Activated T-helper 2 cell treated with anti-CD3 and anti-CD28 coated beads, Interferon-gamma antibody, Interleukin-2, Interleukin-4, amounts not matched to agents 10 μg/mL and 5 μg/mL and 100 μg/mL, durations not matched to agents 14 hours and 24 hours and 36 hours (primary cell): Measurements from ENCODE around the gene NPAS1. TPM values are rescaled to one million over a fixed set of nuclear protein-coding genes. Genes with fewer than 3 reads are reported as not detected.
"Not testable (repeated sequence)": the region's sequence is repeated elsewhere in the genome, so short reads cannot be mapped to it uniquely, and the experiment has no call there.

Experiments
- DNase-seq: peaks from one replicate; pipeline ENCODE4 v3.0.0; 2021; ENCODE audit warnings: low spot score
- H3K27ac Mint-ChIP-seq: one replicate; pipeline ENCODE4 v1.8.0; 2021; ENCODE audit warnings: mixed read lengths
- H3K27me3 Mint-ChIP-seq: one replicate; pipeline ENCODE4 v1.8.0; 2021; ENCODE audit warnings: low read depth, mixed read lengths
- H3K36me3 Mint-ChIP-seq: one replicate; pipeline ENCODE4 v1.8.0; 2021; ENCODE audit warnings: low read depth, mixed read lengths
- H3K4me1 Mint-ChIP-seq: one replicate; pipeline ENCODE4 v1.8.0; 2021; ENCODE audit warnings: low read depth, mixed read lengths
- H3K4me3 Mint-ChIP-seq: one replicate; pipeline ENCODE4 v1.8.0; 2021; ENCODE audit warnings: low read depth, mild to moderate bottlenecking, moderate library complexity, mixed read lengths
- H3K9me3 Mint-ChIP-seq: one replicate; pipeline ENCODE4 v1.8.0; 2021; ENCODE audit warnings: mixed read lengths
- intact Hi-C: fragments of 100-400 bp; cut with micrococcal nuclease; formaldehyde crosslinking; loops from one replicate; pipeline ENCODE4 v1.15.1; 2023
- total RNA-seq: library from RNA; stranded (reverse); gene quantifications from 2 replicates; pipeline ENCODE4 v1.2.3, GENCODE V29; 2022

Gene NPAS1
- total RNA-seq, 1 donor from 2014 or later: not detected

- intact Hi-C loops: no loop called here
- Mint-ChIP-seq H3K4me3 (no peak overlapping the region), H3K36me3 (peaks cover 17% of the 10 kb centered on the region), H3K4me1 (no peaks in the 10 kb centered on the region), H3K27me3 (peaks cover 7% of the 10 kb centered on the region), H3K27ac (no peak overlapping the region), H3K9me3 (no peaks in the 10 kb centered on the region)
- no peak for DNase-seq
Observed at GRCh38 chr19:46998445-46999125, 21.1 kb upstream of the NPAS1 start.

- Mint-ChIP-seq H3K27ac (no peak overlapping the region), H3K9me3 (no peaks in the 10 kb centered on the region), H3K27me3 (peaks cover 11% of the 10 kb centered on the region), H3K4me1 (no peaks in the 10 kb centered on the region), H3K4me3 (no peak overlapping the region), H3K36me3 (peaks cover 15% of the 10 kb centered on the region)
- intact Hi-C loops: no loop called here
- no peak for DNase-seq
Observed at GRCh38 chr19:46999377-46999776, 20.3 kb upstream of the NPAS1 start.

GRCh38 chr19:46999878-47000277 is 19.8 kb upstream of the NPAS1 start:
- Mint-ChIP-seq H3K27me3 (peaks cover 15% of the 10 kb centered on the region), H3K36me3 (peaks cover 15% of the 10 kb centered on the region), H3K4me3 (no peak overlapping the region), H3K9me3 (no peaks in the 10 kb centered on the region), H3K4me1 (no peaks in the 10 kb centered on the region), H3K27ac (no peak overlapping the region)
- intact Hi-C loops: no loop called here
- DNase-seq: no peak

- Mint-ChIP-seq H3K9me3 (no peaks in the 10 kb centered on the region), H3K36me3 (peaks cover 15% of the 10 kb centered on the region), H3K27me3 (peaks cover 15% of the 10 kb centered on the region), H3K27ac (no peak overlapping the region), H3K4me3 (no peak overlapping the region), H3K4me1 (no peaks in the 10 kb centered on the region)
- intact Hi-C loops: no loop called here
- no peak for DNase-seq
Observed at GRCh38 chr19:47000373-47000772, 19.3 kb upstream of the NPAS1 start.

- Mint-ChIP-seq H3K4me1 (no peaks in the 10 kb centered on the region), H3K27ac (no peak overlapping the region), H3K9me3 (no peaks in the 10 kb centered on the region), H3K36me3 (peaks cover 15% of the 10 kb centered on the region), H3K4me3 (no peak overlapping the region), H3K27me3 (peaks cover 21% of the 10 kb centered on the region)
- DNase-seq: no peak
- intact Hi-C loops: no loop called here
Observed at GRCh38 chr19:47001584-47001983, 18.1 kb upstream of the NPAS1 start.

- Mint-ChIP-seq H3K9me3 (no peaks in the 10 kb centered on the region), H3K27me3 (peaks cover 24% of the 10 kb centered on the region), H3K4me1 (no peaks in the 10 kb centered on the region), H3K27ac (no peak overlapping the region), H3K4me3 (no peak overlapping the region), H3K36me3 (peaks cover 15% of the 10 kb centered on the region)
- intact Hi-C loops: no loop called here
- no peak for DNase-seq
Observed at GRCh38 chr19:47002106-47002766, 17.4 kb upstream of the NPAS1 start.

- peaks cover 15% of the 10 kb centered on the region for H3K36me3 Mint-ChIP-seq
- intact Hi-C loops: no loop called here
- H3K27ac Mint-ChIP-seq: no peak overlapping the region
Observed at GRCh38 chr19:47002853-47003610, 16.6 kb upstream of the NPAS1 start.

GRCh38 chr19:47003611-47004465 is 15.8 kb upstream of the NPAS1 start:
- no peak for DNase-seq
- H3K27ac Mint-ChIP-seq: no peak overlapping the region

More at GRCh38 chr19:47002853-47003610, 16.6 kb upstream of the NPAS1 start:
- no peaks in the 10 kb centered on the region for H3K9me3 Mint-ChIP-seq
- H3K27me3 Mint-ChIP-seq: peaks cover 24% of the 10 kb centered on the region
- H3K4me3 Mint-ChIP-seq: no peak overlapping the region
- H3K4me1 Mint-ChIP-seq: no peaks in the 10 kb centered on the region
- no peak for DNase-seq

GRCh38 chr19:47005164-47005641 is 14.4 kb upstream of the NPAS1 start:
- Mint-ChIP-seq H3K36me3 (peaks cover 11% of the 10 kb centered on the region), H3K4me1 (no peaks in the 10 kb centered on the region), H3K4me3 (no peak overlapping the region), H3K27me3 (peaks cover 28% of the 10 kb centered on the region), H3K27ac (no peak overlapping the region), H3K9me3 (no peaks in the 10 kb centered on the region)
- DNase-seq: no peak
- intact Hi-C loops: no loop called here

More at GRCh38 chr19:47003611-47004465, 15.8 kb upstream of the NPAS1 start:
- intact Hi-C loops: no loop called here
- H3K27me3 Mint-ChIP-seq: peaks cover 28% of the 10 kb centered on the region
- H3K4me3 Mint-ChIP-seq: no peak overlapping the region
- H3K9me3 Mint-ChIP-seq: no peaks in the 10 kb centered on the region
- H3K4me1 Mint-ChIP-seq: no peaks in the 10 kb centered on the region
- peaks cover 15% of the 10 kb centered on the region for H3K36me3 Mint-ChIP-seq

- intact Hi-C loops: no loop called here
- peaks cover 28% of the 10 kb centered on the region for H3K27me3 Mint-ChIP-seq
- H3K4me3 Mint-ChIP-seq: no peak overlapping the region
- H3K36me3 Mint-ChIP-seq: peaks cover 6% of the 10 kb centered on the region
- no peak for DNase-seq
- H3K9me3 Mint-ChIP-seq: no peaks in the 10 kb centered on the region
- no peak overlapping the region for H3K27ac Mint-ChIP-seq
- no peaks in the 10 kb centered on the region for H3K4me1 Mint-ChIP-seq
Observed at GRCh38 chr19:47005873-47006272, 13.8 kb upstream of the NPAS1 start.

- Mint-ChIP-seq H3K27me3 (peaks cover 28% of the 10 kb centered on the region), H3K27ac (no peak overlapping the region)
- intact Hi-C loops: no loop called here
Observed at GRCh38 chr19:47006496-47006895, 13.1 kb upstream of the NPAS1 start.

GRCh38 chr19:47010549-47010948 is 9.1 kb upstream of the NPAS1 start:
- not testable (repeated sequence) for H3K36me3 Mint-ChIP-seq, DNase-seq, H3K9me3 Mint-ChIP-seq, H3K4me1 Mint-ChIP-seq, H3K27ac Mint-ChIP-seq, H3K4me3 Mint-ChIP-seq
- H3K27me3 Mint-ChIP-seq: peaks cover 13% of the 10 kb centered on the region
- intact Hi-C loops: loop anchor here (5.0 kb wide), 1 partner anchor 57 kb away; no protein-coding TSS in a partner anchor

More at GRCh38 chr19:47006496-47006895, 13.1 kb upstream of the NPAS1 start:
- no peak for DNase-seq
- Mint-ChIP-seq H3K9me3 (no peaks in the 10 kb centered on the region), H3K4me1 (no peaks in the 10 kb centered on the region), H3K4me3 (no peak overlapping the region), H3K36me3 (peaks cover 1% of the 10 kb centered on the region)
